ENCODE measurements around the gene LGALS8.

The LGALS8 gene

GRCh38 chr1:236507022-236507700 lies 16.6 kb upstream of the LGALS8 start:
- no peak overlapping the region for H3K9ac ChIP-seq (ENCODE audit: low read depth, low read length, poor library complexity, severe bottlenecking)
- H3K36me3 ChIP-seq (ENCODE audit: insufficient read depth, low read length): no peaks in the 10 kb centered on the region
- H3F3A ChIP-seq (ENCODE audit: low read depth): no peaks in the 10 kb centered on the region
- no peaks in the 10 kb centered on the region for H3K9me2 ChIP-seq (replicated peaks; ENCODE audit: low read depth, low read length)
- no peaks in the 10 kb centered on the region for H4K20me1 ChIP-seq (ENCODE audit: insufficient read depth, low read length, poor library complexity, severe bottlenecking)
- H2AFZ ChIP-seq (ENCODE audit: low read length): no peak overlapping the region
- H3K4me1 ChIP-seq (ENCODE audit: insufficient read depth, low read length, poor library complexity, severe bottlenecking): no peaks in the 10 kb centered on the region
- TF ChIP-seq EZH2phosphoT487 (IDR thresholded peaks at IDR 0.05; ENCODE audit: borderline replicate concordance): no peak
- TF ChIP-seq CTCF (conservative IDR thresholded peaks at IDR 0.05; ENCODE audit: low read length): no peak
- no peaks in the 10 kb centered on the region for H3K79me2 ChIP-seq (ENCODE audit: insufficient read depth, low read length)
- H3K4me2 ChIP-seq (ENCODE audit: low read depth, low read length, poor library complexity, severe bottlenecking): no peak overlapping the region
- H3K9me3 ChIP-seq (ENCODE audit: insufficient read depth, low read depth, low read length): no peaks in the 10 kb centered on the region
- no peak overlapping the region for H3K4me3 ChIP-seq (ENCODE audit: low read length, poor library complexity, severe bottlenecking)
- no peaks in the 10 kb centered on the region for H3K27me3 ChIP-seq (ENCODE audit: insufficient read depth, low read length, poor library complexity, severe bottlenecking)

- Histone ChIP-seq H3K9ac (ENCODE audit: low read depth, low read length, poor library complexity, severe bottlenecking) (no peak overlapping the region), H3K4me1 (ENCODE audit: insufficient read depth, low read length, poor library complexity, severe bottlenecking) (no peaks in the 10 kb centered on the region), H3K36me3 (ENCODE audit: insufficient read depth, low read length) (no peaks in the 10 kb centered on the region), H3K9me3 (ENCODE audit: insufficient read depth, low read depth, low read length) (no peaks in the 10 kb centered on the region), H3K9me2 (replicated peaks; ENCODE audit: low read depth, low read length) (no peaks in the 10 kb centered on the region), H2AFZ (ENCODE audit: low read length) (no peak overlapping the region), H3K4me3 (ENCODE audit: low read length, poor library complexity, severe bottlenecking) (no peak overlapping the region), H4K20me1 (ENCODE audit: insufficient read depth, low read length, poor library complexity, severe bottlenecking) (no peaks in the 10 kb centered on the region), H3K27me3 (ENCODE audit: insufficient read depth, low read length, poor library complexity, severe bottlenecking) (no peaks in the 10 kb centered on the region), H3K4me2 (ENCODE audit: low read depth, low read length, poor library complexity, severe bottlenecking) (no peak overlapping the region), H3K79me2 (ENCODE audit: insufficient read depth, low read length) (no peaks in the 10 kb centered on the region), H3F3A (ENCODE audit: low read depth) (no peaks in the 10 kb centered on the region)
- no peak for TF ChIP-seq CTCF (conservative IDR thresholded peaks at IDR 0.05; ENCODE audit: low read length)
These were observed 15.2 kb upstream of the LGALS8 start for GRCh38 chr1:236508593-236509027.

- no peak overlapping the region for H3K4me3 ChIP-seq (ENCODE audit: low read length, poor library complexity, severe bottlenecking)
- no peaks in the 10 kb centered on the region for H4K20me1 ChIP-seq (ENCODE audit: insufficient read depth, low read length, poor library complexity, severe bottlenecking)
- H3K9me3 ChIP-seq (ENCODE audit: insufficient read depth, low read depth, low read length): no peaks in the 10 kb centered on the region
- H3K9ac ChIP-seq (ENCODE audit: low read depth, low read length, poor library complexity, severe bottlenecking): no peak overlapping the region
- no peak overlapping the region for H3K4me2 ChIP-seq (ENCODE audit: low read depth, low read length, poor library complexity, severe bottlenecking)
- H3K36me3 ChIP-seq (ENCODE audit: insufficient read depth, low read length): no peaks in the 10 kb centered on the region
- H2AFZ ChIP-seq (ENCODE audit: low read length): no peak overlapping the region
- H3K79me2 ChIP-seq (ENCODE audit: insufficient read depth, low read length): no peaks in the 10 kb centered on the region
- H3K4me1 ChIP-seq (ENCODE audit: insufficient read depth, low read length, poor library complexity, severe bottlenecking): no peaks in the 10 kb centered on the region
- no peaks in the 10 kb centered on the region for H3K27me3 ChIP-seq (ENCODE audit: insufficient read depth, low read length, poor library complexity, severe bottlenecking)
- no peaks in the 10 kb centered on the region for H3K9me2 ChIP-seq (replicated peaks; ENCODE audit: low read depth, low read length)
- no peaks in the 10 kb centered on the region for H3F3A ChIP-seq (ENCODE audit: low read depth)
- TF ChIP-seq EZH2phosphoT487 (IDR thresholded peaks at IDR 0.05; ENCODE audit: borderline replicate concordance) (no peak), CTCF (conservative IDR thresholded peaks at IDR 0.05; ENCODE audit: low read length) (no peak)
These were observed 14.6 kb upstream of the LGALS8 start for GRCh38 chr1:236509203-236509602.

Measured in Loucy (cell line).